GM18526 (cell line): Measurements from ENCODE around the gene NFIC.

Experiments
- POLR2A ChIP-seq: IDR thresholded peaks from 3 replicates; pipeline ENCODE4 v1.6.1; 2011; ENCODE audit not compliant: insufficient read length; ENCODE audit errors: extremely low read depth

The NFIC gene

GRCh38 chr19:3378352-3379150 lies 12.2 kb downstream of the NFIC start:
- TF ChIP-seq POLR2A: no peak

- TF ChIP-seq POLR2A: no peak
Measured at GRCh38 chr19:3380829-3381228, 14.4 kb downstream of the NFIC start.

GRCh38 chr19:3381701-3382372 lies 15.5 kb downstream of the NFIC start:
- TF ChIP-seq POLR2A: no peak

- no peak for TF ChIP-seq POLR2A
Measured at GRCh38 chr19:3382460-3383100, 16.2 kb downstream of the NFIC start.

- no peak for TF ChIP-seq POLR2A
Measured at GRCh38 chr19:3383121-3383722, 16.8 kb downstream of the NFIC start.

GRCh38 chr19:3386447-3387234 lies 20.3 kb downstream of the NFIC start:
- no peak for TF ChIP-seq POLR2A

GRCh38 chr19:3387645-3388589 lies 21.5 kb downstream of the NFIC start:
- TF ChIP-seq POLR2A: no peak

- no peak for TF ChIP-seq POLR2A
Measured at GRCh38 chr19:3389446-3389778, 23.0 kb downstream of the NFIC start.

- no peak for TF ChIP-seq POLR2A
Measured at GRCh38 chr19:3389876-3390371, 23.5 kb downstream of the NFIC start.

GRCh38 chr19:3392480-3392879 lies 26.1 kb downstream of the NFIC start:
- no peak for TF ChIP-seq POLR2A

- TF ChIP-seq POLR2A: no peak
Measured at GRCh38 chr19:3396881-3397265, 30.5 kb downstream of the NFIC start.

- no peak for TF ChIP-seq POLR2A
Measured at GRCh38 chr19:3397266-3398022, 31.1 kb downstream of the NFIC start.
